GM10266 (cell line): ENCODE data around the gene TOX2.

Source experiments
- DNase-seq: peaks from one replicate; pipeline ENCODE4 v3.0.0; 2012; ENCODE audit errors: extremely low spot score
- CTCF ChIP-seq: IDR thresholded peaks from 2 replicates; pipeline ENCODE4 v1.5.1; 2012; ENCODE audit warnings: mild to moderate bottlenecking, low read depth; ENCODE audit not compliant: control insufficient read depth, insufficient read depth; ENCODE audit errors: missing control alignments

The TOX2 gene

GRCh38 chr20:44027343-44028002 is 112.8 kb downstream of the TOX2 start:
- DNase-seq, result no peak
- TF ChIP-seq CTCF, result no peak

GRCh38 chr20:44028003-44028730 is 113.5 kb downstream of the TOX2 start:
- TF ChIP-seq CTCF, result no peak
- DNase-seq, result no peak

GRCh38 chr20:44028868-44029847 is 114.5 kb downstream of the TOX2 start:
- TF ChIP-seq CTCF, result no peak
- DNase-seq, result peak; percentile 30

- no peak for DNase-seq
- TF ChIP-seq CTCF, result no peak
Observed at GRCh38 chr20:44029848-44030230, 115.2 kb downstream of the TOX2 start.

- DNase-seq, result no peak
- no peak for TF ChIP-seq CTCF
Observed at GRCh38 chr20:44030394-44030793, 115.7 kb downstream of the TOX2 start.

GRCh38 chr20:44031001-44031574 is 116.4 kb downstream of the TOX2 start:
- no peak for TF ChIP-seq CTCF
- DNase-seq, result no peak
